Activated T-cell treated with anti-CD3 and anti-CD28 coated beads for 24 hours (primary cell): Measurements from ENCODE around the gene MLH3.
"Not testable (repeated sequence)": the region's sequence is repeated elsewhere in the genome, so short reads cannot be mapped to it uniquely, and the experiment has no call there.

Experiments
- DNase-seq: peaks from one replicate; pipeline ENCODE4 v3.0.0-alpha.2; 2020; ENCODE audit warnings: low read depth

The MLH3 gene

DNA sequence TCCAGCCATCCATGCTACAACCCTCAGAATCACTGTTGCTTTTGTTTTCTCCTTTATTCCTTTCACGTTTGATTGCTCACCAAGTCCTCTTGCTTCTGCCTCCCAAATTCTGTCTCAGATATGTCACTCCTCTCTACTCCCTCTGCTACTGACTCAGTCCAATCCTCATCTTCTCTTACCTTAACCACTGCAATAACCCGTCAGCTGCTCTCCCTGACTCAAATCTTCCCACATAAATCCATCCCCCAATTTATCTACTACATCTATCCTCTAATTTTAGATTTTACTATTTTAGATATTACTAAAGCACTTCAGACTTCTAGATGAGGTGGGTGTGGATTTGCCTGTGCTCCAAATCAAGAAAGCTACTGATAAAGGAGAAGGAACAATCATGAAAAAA, 25.4 kb downstream of the MLH3 start:
- DNase-seq: no peak

DNA sequence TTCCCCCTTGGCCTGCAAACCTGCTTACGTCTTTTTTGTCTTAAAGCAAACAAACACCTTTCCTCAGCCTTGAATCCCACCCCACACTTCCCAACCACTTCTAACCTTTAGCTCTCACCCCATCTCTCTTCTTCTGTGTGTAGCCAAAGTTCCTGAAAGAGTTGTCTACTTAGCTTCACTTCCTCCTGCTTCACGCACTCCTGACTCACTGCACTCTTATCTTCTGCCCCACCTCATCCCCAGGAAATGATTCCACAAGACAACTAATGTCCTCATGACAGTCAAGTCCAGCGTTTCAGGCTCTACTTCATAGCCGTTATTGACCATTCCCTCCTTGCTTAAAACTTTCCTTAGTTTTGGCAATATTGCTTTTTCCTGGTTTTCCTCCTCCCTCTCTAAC, 26.2 kb downstream of the MLH3 start:
- no peak for DNase-seq

DNA sequence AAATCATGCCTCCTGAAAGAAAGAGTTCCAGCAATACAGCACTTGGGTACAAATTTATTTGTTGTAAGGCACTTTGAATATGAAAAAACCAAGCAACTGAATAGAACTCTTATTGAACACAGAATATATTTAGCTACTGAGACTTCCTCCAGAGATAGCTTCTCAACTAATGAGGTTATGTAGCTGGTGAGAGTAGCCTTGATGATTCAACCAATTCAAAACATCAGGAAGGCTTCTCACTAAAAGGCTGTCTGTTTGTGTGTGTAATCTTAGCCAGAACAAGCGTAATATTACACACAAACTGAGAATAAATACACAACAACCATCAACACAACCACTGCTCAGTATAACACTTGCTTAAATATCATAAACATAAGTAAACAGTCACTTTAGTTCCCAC, 28.2 kb downstream of the MLH3 start:
- DNase-seq: no peak

DNA sequence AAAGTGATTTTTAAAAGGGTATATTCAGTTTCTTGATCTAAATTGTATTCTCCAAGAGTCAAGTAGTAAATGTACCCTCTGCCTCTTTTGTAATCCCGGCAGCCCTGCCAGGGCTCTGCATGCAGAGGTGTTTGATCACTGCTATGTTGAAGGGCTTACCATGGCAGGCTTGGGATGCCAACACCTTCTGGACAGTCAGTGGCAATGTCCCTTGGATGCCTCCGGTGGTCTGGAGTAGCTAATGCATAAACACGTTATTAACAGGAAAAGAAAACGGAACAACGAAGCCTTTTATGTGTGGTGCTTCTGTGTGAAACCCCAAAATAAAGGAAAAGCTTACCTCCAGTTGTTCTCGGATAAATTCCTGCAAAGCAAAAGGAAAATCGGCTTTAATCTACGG, 28.6 kb downstream of the MLH3 start:
- DNase-seq: no peak

DNA sequence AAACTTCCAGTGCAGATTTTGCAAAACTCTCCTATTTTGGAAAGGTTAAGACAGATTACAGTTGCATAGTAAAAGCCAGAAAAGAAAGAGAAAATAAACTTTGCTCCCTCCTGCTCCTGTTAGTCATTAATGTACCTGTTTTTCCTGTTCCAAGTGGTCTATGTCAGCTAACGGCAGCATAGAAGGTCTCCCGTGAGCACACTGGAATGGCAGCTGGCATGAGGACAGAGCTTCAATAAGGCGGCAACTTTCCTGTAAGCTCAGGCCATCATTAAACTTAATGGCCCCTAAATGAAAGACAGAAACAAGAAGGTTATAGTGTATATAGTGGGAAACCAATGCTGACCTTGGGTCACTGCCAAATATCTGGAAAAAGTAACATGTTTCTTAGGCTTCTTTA, 32.6 kb downstream of the MLH3 start:
- DNase-seq: no peak

DNA sequence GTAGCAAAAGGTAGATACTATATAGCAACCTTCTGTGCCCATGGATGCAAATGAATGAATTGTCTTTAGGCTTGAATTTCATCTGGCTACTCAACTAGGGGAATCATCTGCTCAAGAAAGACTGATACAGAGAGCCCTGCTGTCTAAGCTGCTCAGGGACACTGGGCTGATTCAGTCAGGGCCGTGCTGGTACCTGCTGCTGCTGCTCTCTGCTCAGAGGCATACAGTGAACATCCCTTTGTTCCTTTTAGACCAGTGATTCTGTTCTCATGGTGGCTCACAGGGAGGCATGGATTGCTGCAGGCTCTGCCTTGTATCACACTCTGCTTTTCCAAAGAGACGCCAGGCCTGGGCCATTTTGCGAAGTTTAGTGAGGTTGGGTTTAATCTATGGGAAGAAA, 34.5 kb downstream of the MLH3 start:
- no peak for DNase-seq

DNA sequence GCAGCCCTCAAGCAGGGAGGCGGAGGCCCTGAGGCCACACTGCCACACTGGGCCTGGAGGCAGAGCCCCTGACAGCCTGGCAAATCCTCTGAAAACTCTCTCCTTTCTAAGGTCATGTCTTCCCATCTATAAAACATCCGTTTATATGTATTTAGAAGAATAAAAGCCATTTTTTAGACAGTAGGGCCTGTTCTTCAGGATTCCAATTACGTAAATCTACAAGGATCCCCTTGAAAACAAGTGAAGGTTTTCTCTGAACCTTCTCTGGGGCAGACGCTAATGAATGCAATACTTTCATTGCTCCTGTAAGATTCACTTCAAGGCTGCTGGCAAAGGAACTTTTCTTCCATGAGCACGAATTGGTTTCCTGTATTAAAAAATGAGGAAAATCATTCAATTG, 35.8 kb downstream of the MLH3 start:
- no peak for DNase-seq

DNA sequence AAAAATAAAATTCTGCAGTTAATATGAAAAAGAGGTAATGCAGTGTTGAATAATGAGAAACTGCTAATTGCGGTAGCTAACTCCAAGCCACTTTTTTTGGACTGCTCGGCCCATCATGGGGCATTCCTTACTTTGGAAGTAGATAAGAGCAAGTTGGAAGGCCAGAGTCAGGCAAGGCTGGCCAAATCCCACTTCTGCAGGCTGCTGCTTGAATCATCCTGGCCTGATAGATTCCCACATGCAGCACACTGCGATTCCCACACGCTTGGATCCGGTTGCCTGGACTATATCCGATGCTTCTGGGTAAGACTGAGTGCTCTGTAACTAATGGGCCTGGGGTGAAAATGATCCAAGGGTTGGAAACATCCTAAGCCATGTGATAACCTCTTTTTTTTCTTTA, 38.0 kb downstream of the MLH3 start:
- DNase-seq: no peak

DNA sequence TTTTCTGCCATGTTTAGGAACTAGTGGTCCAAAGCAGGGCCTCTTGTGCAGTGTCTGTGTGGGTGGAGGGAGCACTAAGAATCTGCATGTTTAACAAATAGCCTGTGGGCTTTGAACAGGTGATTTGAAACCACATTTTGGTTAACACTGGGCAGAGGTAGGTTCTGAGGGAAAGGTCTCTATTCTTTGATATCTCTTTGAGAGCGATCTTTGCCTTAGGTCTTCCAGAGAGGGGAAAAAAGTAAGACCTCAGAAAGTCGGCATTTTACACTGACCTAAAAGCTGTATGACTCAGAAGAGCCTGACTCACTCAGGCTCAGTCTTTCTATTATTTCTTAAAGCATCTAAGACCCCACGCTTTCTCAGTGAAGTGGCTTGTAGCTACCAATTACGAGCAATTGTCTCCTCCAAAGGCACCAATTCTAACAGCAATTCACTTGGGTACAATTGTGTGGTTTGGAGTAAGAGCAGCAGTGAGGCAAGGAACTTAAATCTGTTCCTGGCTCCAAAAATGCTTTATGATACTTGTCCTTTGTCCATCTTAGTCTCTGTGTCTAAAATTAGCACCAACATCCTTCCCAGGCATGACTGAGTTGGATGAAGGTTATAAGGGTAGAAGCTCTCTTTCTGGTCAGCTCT, 39.8 kb downstream of the MLH3 start:
- no peak for DNase-seq

DNA sequence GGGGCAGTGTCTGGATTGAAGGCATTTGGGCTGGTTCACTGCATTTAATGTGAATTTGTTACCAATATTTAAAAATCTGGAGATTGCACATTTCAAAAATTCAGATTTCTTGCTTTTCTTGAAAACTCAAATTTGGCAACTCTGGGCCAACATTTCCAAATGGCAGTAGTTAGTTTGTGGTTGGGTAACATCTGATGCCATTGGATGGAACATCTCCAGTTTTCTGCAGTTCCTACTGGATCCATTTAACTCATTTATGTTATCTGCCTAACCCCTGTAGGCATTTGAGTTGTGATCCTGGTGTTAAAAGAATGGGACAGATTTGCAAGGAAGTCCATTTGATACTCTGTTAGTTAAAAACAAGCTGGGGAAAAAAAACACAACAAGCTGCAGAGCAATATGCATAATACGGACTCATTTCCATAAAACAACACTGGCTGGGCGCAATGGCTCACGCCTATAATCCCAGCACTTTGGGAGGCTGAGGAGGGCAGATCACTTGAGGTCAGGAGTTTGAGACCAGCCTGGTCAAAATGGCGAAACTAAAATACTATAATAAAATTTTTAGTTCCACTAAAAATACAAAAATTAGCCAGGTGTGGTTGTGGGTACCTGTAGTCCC, 40.7 kb downstream of the MLH3 start:
- DNase-seq: no peak

DNA sequence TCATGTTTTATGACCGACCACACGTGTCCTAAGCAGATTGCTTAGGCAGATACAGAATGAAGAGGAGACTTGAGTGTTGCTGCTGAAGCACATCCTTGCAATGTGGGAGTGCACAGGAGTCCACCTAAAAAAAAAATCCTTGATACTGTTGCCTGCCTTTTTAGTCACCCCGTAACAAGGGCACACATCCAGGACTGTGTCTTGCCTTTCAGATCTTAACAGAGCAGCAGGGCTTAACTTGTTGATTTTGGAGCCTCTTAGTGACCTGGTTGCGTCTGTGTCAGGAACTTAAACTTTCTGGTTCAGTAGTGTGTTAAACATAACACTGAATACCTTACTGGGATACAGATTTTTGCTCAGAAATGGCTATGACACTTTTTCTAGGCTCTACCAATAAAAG, 42.1 kb downstream of the MLH3 start:
- DNase-seq: no peak

DNA sequence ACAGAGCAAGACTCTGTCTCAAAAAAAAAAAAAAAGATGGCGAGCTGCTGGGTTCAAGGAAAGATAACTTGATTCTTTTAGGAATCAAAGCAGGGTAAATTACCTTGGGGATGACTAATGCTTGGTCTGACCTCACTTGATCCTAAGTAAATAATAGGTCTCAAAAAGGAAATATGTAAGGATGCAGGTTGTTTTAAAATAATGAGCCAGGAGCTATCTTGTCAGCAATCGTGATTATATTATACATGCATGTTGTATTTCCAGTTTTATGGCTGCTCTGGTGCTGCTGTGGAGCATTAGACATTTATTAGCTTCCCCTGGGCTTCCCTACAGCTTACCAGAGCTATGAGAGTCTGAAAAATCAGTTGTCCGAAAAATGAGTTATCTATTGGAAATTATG, 45.9 kb downstream of the MLH3 start:
- DNase-seq: no peak

DNA sequence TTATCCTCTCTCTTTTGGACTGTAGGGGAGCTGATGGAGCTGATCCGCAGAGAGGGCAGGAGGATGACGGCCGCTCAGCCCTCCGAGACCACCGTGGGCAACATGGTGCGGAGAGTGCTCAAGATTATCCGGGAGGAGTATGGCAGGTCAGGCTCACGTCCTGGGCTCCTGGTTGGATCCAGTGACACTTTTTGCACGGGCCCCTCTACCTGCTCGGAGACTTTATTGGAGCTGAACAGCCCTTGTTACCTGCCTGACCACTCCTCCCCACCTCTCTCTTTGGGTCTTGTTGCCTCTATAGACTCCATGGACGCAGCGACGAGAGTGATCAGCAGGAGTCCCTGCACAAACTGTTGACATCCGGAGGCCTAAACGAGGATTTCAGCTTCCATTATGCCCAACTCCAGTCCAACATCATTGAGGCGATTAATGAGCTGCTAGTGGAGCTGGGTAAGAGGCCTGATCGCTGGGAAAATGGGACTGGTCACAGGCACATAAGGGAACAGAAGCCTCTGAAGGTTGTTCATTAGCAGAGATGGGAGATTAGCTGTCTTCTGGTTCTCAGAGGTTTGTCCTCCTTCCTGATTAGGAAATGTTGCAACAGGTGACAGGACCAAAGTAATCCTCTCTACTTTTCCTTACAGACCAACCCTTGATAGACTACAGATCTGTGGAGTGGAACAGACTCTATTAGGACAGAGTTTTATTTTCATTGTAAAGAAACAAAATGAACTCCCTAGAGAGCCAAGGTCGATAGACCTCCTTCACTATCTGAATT, 47.8 kb downstream of the MLH3 start:
- no peak for DNase-seq

DNA sequence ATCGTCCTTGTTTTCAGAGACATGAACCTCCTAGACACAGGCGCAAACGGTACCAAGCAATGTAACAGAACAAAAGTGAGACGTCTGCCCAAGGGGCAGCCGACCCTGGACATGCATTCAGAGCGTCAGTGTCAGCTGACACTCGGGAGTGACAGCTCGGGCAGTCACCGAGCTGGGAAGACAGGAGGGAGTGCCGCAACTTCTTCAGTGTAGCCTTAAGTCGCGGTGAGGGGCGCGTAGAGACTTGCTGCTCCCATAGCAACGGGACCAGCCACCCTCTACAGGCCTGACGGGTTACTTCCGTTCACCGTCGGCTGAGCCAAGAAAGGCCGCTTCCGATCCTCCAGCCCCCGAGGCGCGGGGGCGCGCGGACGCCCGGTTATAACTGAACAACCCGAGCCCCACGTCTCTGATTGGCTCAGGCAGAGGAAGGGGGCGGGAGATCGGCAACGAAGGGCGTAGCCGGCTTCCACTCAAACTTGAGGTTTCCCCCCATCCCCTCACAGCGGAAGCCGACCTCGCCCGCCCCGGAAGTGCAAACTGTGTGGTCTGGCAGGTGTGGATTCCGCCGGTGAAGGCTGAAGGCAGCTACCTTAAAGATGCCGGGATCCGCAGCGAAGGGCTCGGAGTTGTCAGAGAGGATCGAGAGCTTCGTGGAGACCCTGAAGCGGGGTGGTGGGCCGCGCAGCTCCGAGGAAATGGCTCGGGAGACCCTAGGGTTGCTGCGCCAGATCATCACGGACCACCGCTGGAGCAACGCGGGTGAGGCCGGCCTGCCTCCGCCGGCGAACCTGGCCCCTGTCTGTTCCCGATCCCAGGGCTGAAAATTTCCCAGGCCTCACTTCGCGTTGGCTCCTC, 48.6 kb downstream of the MLH3 start, which contains the start of gene EIF2B2:
TSS of gene EIF2B2 (plus strand) at position 530 of the 858 bp plus-strand sequence. CDS start at position 600, 70 bp downstream.
- DNase-seq: peak; percentile 98

DNA sequence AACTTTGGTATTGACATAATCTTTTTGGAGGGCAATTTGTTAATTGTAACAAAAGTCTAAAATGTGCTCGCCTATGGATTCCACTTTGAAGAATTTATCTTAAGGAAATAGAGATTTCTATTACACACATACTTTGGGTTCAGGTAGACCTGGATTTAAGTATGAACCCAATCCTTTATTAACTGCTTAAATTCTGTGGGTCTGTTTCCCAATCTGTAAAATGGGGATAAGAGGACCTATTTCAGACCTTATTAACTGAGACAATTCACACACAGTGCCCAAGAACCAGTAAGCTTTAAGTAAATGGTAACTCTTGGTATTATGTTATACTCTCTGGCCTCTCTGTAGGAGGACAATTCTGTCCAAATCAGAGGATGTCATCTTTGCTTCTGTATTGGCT, 49.4 kb downstream of the MLH3 start:
- DNase-seq: no peak

DNA sequence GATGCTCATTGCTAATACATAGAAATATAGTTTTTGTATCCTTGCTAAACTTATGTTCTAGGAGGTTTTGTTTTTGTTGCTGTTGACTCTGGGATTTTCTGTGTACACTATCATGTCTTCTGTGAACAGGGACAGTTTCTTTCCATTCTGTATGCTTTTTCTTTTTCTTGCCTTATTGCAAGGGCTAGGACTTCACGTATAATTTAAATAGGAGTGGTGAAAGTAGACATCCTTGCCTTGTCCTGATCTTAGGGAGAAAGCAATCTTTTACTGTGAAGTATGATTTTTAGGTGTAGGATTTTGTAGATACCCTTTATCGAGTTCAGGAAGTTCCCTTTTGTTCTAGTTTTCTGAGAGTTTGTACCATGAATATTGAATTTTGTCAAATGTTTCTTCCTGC, 50.0 kb downstream of the MLH3 start:
- no peak for DNase-seq

DNA sequence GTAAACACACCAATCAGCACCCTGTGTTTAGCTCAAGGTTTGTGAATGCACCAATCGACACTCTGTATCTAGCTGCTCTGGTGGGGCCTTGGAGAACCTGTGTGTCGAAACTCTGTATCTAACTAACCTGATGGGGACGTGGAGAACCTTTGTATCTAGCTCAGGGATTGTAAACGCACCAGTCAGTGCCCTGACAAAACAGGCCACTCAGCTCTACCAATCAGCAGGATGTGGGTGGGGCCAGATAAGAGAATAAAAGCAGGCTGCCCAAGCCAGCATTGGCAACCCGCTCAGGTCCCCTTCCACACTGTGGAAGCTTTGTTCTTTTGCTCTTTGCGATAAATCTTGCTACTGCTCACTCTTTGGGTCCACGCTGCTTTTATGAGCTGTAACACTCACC, 55.5 kb downstream of the MLH3 start:
- not testable (repeated sequence) for DNase-seq

DNA sequence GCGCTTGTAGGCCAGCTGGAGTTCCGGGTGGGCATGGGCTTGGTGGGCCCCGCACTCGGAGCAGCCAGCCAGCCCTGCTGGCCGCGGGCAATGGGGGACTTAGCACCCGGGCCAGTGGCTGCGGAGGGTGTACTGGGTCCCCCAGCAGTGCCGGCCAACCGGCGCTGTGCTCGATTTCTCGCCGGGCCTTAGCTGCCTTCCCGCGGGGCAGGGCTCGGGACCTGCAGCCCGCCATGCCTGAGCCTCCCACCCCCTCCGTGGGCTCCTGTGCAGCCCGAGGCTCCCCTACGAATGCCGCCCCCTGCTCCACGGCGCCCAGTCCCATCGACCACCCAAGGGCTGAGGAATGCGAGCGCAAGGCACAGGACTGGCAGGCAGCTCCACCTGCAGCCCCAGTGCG, 57.1 kb downstream of the MLH3 start:
- not testable (repeated sequence) for DNase-seq

DNA sequence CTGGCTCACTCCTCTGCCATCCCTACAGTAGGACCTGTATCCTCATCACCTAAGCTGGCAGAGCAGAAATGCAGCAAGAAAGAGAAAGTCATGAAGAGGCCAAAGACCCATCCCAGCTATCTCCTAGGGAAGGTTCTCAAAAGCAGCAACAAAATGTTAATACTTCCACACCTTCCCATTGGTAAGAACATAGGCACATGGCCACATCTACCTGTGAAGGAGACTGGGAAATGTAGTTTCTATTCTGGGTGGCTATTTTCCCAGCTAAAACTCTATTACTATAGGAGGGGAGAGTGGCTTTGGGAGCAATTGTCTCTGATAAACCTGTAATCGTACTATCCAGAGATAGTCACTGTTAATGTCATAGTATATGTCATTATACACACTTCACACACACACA, 62.3 kb downstream of the MLH3 start:
- DNase-seq: no peak

DNA sequence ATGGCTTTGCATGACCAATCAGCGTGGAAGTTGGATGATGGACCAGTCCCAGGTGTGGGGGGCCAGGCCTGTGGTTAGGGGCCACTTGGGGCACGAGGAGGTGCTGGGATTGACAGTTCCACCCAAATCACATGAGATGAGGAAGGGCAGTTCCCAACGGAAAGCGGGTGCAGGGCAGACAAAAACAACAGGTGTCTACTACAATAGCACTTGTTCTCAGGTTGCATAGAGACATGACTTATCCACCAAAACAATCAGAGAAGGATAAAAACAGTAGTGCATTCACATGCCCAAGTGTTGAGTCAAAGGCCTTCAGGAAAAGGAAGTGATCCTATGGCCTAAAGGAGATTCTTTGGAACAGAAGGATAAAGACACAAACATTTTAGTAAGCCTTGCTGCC, 63.1 kb downstream of the MLH3 start:
- no peak for DNase-seq

DNA sequence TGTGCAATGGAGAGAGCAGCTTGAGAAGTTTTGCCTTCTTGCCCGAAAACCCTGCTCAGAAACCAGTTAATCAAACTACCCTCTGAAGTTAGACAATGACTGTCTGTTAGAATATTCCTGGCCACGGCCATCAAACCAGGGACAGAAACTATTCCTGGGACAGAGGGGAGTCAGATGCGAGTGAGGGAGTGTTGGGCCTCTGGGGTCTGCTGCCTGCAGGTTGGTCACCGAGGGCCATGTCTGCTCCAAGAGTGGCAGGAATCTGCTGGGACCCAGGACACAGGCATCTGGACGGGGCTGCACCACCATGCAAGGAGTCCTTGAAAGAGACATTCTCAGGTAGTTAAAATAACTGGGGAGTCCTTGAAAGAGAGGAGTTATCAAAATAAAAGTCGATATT, 65.5 kb downstream of the MLH3 start:
- DNase-seq: no peak

DNA sequence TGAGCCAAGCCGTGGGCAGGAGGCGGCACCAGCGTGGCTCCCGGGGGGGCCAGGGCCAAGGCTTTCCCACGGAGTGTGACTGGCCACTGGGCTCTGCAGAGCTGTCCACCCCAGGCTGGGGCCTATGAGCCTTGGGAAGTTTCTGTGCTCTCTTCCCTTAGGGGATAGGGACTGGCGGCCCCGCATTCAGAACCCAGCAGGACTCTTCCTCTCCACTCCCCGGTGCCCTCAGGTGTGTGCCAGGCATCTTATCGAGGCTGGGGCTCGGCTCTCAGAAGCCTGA, 66.3 kb downstream of the MLH3 start:
- no peak for DNase-seq
